GM18519 (cell line): ENCODE measurements around the gene SCN1B.
"Not testable (repeated sequence)": the region's sequence is repeated elsewhere in the genome, so short reads cannot be mapped to it uniquely, and the experiment has no call there.

Experiments used
- ATAC-seq: cut with Tn5 transposase; IDR thresholded peaks from one replicate; pipeline ENCODE4 v1.9.1; 2021; ENCODE audit warnings: mild to moderate bottlenecking, moderate library complexity; ENCODE audit not compliant: unreplicated experiment, low FRiP score

Gene SCN1B

GRCh38 chr19:35051268-35051667 is 21.0 kb downstream of the SCN1B start:
- ATAC-seq, result not testable (repeated sequence)

DNA sequence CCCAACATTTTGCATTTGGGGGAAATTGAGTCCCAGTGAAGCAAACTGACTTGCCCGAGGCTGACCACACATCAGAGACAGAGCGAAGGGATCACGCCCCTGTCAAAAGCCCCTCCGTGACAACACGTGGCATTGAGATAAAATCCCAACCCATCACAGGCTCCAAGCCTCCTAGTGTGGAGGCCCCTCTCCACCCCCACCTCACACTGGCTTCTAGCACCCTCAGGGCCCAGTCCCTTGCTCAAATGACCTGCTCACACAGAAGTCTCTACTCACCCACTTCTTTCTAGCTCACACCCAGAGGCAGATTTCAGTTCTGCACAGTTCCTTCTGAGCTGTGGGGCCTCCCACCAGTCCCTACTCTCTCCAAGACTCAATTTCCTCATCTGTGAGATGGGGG is 21.5 kb downstream of the SCN1B start:
- ATAC-seq, result no peak

DNA sequence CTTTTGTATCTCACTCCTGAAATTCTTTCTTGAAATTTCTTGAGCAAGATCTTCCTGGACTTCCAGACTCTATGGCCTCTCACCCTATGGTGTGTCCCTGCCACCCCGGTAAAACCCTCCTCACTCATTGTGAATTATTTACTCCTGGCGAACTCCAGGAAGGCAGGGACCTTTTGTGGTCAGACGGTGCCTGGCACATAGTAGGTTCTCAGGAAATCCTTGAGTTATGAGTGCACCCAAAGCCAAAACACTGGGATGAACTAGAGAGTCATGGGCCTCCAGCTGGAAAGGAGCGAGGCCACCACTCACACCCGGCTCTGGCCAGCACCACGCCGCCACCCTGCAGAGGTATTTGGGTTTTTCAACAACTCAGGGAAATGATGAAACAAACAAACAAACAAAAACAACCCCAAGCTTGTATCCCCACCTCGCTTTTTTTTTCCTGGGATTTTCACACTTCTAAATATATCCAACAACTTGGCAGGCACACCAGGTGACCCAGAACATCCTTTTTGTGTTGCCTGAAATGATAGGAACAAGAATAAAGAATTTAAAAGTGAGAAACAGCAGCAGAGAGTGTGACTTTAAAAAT is 22.4 kb downstream of the SCN1B start:
- ATAC-seq, result no peak

DNA sequence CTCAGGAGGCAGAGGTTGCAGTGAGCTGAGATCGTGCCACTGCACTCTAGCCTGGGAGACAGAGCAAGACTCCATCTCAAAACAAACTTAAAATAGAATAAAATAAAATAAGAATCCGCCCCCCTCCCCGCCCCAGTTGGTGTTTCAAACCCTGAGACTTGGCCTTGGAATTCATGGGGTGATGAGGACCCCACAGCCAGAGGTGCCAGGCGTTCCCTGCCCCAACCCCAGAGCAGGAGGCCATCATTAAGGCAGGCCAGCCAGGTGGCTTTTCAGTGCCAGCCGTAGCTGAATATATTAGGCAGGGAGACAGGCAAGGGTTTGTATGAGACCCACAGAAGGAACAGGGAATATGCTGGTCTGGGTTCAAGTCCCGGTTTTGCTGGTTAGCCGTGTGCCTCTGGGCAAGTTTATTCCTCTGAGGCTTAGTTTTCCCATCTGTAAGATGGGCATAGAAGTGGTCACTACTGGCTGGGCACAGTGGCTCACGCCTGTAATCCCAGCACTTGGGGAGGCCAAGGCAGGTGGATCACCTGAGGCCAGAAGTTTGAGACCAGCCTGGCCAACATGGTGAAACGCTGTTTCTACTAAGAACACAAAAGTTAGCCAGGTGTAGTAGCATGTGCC is 23.5 kb downstream of the SCN1B start:
- ATAC-seq, result no peak

- ATAC-seq, result no peak
Observed at GRCh38 chr19:35054626-35055025, 24.4 kb downstream of the SCN1B start.

DNA sequence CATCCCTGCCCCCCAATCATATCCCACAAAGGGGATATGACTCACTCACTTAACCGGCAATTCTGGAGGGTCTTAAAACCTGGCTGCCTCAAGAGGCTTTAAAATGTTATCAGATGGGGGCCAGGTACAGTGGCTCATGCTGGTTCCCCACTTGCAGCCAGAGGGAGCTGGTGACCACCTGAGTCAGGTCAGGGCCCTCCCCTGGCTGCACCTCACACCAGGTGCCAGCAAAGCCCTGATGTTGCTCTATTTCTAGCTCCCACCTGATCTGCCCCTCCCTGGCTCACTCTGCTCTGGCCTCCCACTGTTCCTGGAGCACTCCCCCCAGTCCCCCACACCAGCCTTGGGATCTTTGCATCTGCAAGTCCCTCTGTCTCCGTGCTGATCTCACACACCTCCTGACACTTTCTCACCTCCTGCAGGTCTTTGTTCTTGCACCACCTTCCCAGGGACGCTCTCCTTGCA is 25.5 kb downstream of the SCN1B start:
- ATAC-seq, result no peak

GRCh38 chr19:35056513-35057063 is 26.3 kb downstream of the SCN1B start:
- ATAC-seq, result no peak

DNA sequence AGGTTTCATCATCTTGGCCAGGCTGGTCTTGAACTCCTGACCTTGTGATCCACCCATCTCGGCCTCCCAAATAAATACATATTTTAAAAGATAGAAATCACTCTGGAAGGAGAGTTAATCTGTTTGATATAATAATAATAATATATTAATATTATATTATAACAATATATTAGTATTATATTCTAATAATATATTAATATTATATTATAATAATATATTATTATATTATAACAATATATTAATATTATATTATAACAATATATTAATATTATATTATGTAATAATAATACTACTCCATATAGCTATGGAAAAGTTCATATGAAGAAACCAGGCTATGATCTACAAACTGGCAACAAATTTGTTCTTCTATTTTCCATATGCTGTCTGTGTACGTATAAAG is 28.1 kb downstream of the SCN1B start:
- no peak for ATAC-seq

DNA sequence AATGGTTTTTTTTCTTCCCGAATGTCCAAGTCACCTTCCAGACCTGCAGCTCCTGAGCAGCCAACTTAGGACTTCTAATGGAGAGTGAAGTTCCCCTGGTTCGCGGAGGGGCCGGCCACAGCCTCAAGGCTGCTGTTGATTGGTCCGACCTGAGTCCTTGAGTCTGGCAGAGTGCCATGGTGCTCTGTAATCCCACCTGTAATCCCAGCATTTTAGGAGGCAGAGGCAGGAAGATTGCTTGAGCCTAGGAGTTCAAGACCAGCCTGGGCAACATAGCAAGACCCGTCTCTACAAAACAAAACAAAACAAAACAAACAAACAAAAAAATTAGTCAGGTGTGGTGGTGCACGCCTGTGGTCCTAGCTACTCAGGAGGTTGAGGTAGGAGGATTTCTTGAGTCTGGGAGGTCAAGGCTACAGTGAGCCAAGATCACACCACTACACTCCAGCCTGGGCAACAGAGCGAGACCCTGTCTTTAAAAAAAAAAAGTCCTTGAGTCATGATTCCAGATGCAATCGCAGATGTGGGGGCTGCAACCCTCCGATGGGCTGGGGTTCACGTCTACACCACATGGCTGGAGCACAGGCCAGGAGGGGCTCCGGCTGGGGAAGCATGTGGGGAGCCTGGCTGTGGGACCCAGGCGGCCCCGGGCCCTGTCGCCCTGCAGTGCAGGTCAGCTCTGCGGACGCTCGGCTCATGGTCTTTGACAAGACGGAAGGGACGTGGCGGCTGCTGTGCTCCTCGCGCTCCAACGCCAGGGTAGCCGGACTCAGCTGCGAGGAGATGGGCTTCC is 28.9 kb downstream of the SCN1B start:
- no peak for ATAC-seq

- ATAC-seq, result no peak
Observed at GRCh38 chr19:35059799-35060091, 29.5 kb downstream of the SCN1B start.

- no peak for ATAC-seq
Observed at GRCh38 chr19:35060160-35060855, 30.0 kb downstream of the SCN1B start.

- no peak for ATAC-seq
Observed at GRCh38 chr19:35061583-35062373, 31.5 kb downstream of the SCN1B start.

DNA sequence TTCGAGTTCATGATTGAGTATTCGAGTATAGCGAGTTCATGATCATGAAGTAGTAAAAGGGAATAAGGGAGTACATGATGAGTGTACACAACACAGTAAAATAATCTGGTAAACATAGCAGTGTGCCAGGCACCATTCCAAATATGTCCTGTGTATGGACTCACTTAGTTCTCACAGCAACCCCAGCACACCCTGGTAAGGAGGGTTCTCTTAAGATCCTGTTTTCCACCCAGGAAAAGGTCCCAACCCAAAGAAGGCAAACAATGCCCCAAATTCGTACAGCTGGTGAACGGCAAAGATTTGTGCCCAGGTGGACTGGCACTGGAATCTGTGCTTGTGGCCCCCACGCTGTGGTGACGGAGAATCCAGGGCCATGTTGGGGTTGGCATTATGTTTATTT is 32.7 kb downstream of the SCN1B start:
- ATAC-seq, result no peak

GRCh38 chr19:35063940-35064818 is 33.9 kb downstream of the SCN1B start:
- ATAC-seq, result no peak

- no peak for ATAC-seq
Observed at GRCh38 chr19:35065574-35065973, 35.3 kb downstream of the SCN1B start.

- no peak for ATAC-seq
Observed at GRCh38 chr19:35066121-35066520, 35.9 kb downstream of the SCN1B start.

DNA sequence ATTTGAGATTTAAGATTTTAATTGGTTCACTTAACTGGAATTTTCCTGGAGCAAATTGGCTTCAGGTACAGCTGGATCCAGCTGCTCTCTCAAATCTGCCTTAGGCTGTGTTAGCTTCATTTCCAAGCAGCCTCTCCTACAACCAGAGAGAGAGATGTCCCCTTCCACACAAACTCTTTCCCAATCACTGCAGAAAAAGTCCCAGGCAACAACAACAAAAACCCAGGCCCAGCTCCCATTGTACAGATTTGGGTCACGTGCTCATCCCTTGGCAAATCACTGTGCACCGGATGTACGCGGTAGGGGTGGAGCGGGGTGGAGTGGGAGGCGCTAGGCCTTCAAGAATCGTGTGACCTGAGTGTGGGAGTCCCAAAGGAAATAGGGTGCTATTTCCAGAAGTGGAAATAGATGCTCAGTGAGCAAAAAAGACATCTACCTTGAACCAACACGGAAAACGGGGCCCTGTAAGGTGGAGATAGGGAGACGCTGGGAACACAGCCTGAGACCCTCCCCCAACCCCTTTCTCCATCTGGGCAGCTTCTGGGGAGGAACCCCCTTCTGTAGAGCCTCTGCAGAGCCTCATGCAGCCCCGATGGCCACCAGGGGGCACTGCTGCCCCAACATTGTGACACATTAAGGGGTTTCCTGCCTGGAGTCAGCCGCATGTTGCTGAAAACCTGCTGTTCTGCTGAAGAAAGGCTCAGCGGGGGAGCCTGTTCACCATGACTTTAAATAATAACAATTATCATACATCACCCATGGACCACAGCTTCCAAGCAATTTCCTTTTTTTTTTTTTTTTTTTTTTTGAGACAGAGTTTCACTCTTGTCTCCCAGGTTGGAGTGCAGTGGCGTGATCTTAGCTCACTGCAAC is 36.7 kb downstream of the SCN1B start:
- ATAC-seq, result peak; percentile 59

DNA sequence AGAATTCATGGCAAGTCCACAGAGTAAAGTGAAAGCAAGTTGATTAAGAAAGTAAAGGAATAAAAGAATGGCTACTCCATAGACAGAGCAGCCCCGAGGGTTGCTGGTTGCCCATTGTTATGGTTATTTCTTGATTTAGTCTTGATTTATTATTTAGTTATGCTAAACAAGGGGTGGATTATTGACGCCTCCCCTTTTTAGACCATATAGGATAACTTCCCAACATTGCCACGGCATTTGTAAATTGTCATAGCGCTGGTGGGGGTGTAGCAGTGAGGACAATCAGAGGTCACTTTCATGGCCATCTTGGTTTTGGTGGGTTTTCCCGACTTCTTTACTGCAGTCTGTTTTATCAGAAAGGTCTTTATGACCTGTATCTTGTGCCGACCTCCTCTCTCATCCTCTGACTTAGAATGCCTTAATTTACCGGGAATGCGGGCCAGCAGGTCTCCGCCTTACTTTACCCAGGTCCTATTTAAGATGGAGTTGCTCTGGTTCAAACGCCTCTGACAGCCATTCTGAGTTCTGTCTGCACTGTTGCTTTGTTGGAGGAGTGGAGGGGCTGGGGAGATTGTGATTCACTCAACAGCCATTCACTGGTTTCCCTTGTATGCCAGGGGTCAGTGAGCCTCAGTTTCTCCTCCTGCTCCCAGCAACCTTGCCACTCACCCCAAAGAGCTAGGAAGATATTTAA is 38.8 kb downstream of the SCN1B start:
- no peak for ATAC-seq
